Measurements from ENCODE around the gene FHOD1.
A peak's percentile ranks its signal among the peaks of the same experiment; 100 is the strongest.

FHOD1 gene

DNA sequence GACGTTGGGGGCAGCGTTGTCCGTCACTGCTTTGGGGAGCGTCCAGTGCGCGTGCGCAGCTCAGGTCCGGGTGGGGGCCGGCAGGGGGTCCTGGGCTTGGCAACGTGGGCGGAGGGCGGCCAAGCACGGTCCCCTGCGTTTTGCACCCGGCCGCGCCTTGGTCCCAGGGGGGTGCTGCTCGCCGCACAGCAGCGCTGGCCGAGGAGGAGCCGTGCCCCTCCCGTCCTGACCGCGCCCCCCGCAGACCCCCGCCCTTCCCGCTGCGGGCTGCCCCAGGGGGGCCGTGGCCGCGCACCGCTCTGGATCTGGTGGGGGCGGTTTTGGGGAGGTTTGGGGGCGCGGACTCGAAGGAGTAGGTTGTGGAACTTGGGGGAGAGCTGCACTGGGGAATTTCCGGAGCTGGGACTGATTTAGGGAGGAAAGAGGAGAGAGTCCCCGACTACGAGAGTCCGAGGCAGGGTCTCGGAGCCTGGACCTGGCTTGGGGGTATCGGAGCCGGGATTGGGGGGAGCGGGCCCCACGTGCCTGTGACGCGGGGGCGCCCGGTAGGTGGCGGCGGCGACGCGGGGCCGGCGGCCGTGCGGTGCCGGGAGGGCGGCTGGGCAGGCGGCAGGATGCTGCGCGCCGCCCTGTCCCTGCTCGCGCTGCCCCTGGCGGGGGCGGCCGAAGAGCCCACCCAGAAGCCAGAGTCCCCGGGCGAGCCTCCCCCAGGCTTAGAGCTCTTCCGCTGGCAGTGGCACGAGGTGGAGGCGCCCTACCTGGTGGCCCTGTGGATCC lies 1.3 kb upstream of the FHOD1 start, which contains the start of gene SLC9A5:
Gene SLC9A5 (plus strand): TSS at position 579 of the 777 bp plus-strand sequence. CDS start 36 bp downstream, at position 615.
- 0 to 1% methylated on average over 75 of the region's 75 CpGs for WGBS, 2 experiments
- Histone ChIP-seq H3K4me1 (ENCODE audit: control insufficient read depth, insufficient read depth, low read length) (peaks cover 30% of the 10 kb centered on the region), H3K27me3 (ENCODE audit: control insufficient read depth, insufficient read depth, low read length, poor library complexity, severe bottlenecking) (peaks cover 40% of the 10 kb centered on the region), H3K4me3 (ENCODE audit: insufficient read depth, low read depth, low read length) (peak within 1 kb of the TSS; percentile 63), H3K27ac (ENCODE audit: insufficient read depth, low read depth, low read length, poor library complexity, severe bottlenecking) (no peak within 1 kb of the TSS), H3K36me3 (ENCODE audit: control insufficient read depth, insufficient read depth, low read length) (no peaks in the 10 kb centered on the region), H3K9me3 (ENCODE audit: control insufficient read depth, low read length) (no peaks in the 10 kb centered on the region)

DNA sequence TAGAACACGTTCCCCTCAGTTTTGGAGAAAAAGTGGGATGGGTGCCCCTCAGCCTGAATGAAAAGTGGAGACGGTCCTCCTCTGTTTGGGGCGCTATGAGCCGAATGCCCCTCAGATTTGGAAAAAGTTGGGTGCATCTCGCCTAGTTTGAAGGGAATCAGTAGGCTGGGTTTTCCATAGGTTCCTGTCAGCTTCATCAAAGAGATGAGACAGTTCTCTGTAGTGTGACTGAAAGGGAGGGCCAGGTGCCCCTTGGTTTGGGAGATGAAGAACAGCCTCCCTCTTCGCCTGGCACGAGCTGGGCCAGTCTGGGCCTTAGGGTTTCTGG lies 756 bp upstream of the FHOD1 start:
- no peak overlapping the region for H3K27ac ChIP-seq (ENCODE audit: insufficient read depth, low read depth, low read length, poor library complexity, severe bottlenecking)
- H3K27me3 ChIP-seq (ENCODE audit: control insufficient read depth, insufficient read depth, low read length, poor library complexity, severe bottlenecking): peaks cover 40% of the 10 kb centered on the region
- H3K36me3 ChIP-seq (ENCODE audit: control insufficient read depth, insufficient read depth, low read length): no peaks in the 10 kb centered on the region
- WGBS, 2 experiments: 11 to 12% methylated on average over 7 of the region's 7 CpGs
- H3K4me3 ChIP-seq (ENCODE audit: insufficient read depth, low read depth, low read length): peak overlapping the region; percentile 63
- peaks cover 30% of the 10 kb centered on the region for H3K4me1 ChIP-seq (ENCODE audit: control insufficient read depth, insufficient read depth, low read length)
- no peaks in the 10 kb centered on the region for H3K9me3 ChIP-seq (ENCODE audit: control insufficient read depth, low read length)

GRCh38 chr16:67246756-67247191 lies 507 bp downstream of the FHOD1 start:
- H3K27ac ChIP-seq (ENCODE audit: insufficient read depth, low read depth, low read length, poor library complexity, severe bottlenecking): peak overlapping the region; percentile 82
- H3K4me1 ChIP-seq (ENCODE audit: control insufficient read depth, insufficient read depth, low read length): peaks cover 30% of the 10 kb centered on the region
- 0% methylated on average over 26 of the region's 26 CpGs for WGBS, 2 experiments

GRCh38 chr16:67246081-67246755 lies 1.1 kb downstream of the FHOD1 start:
- H3K36me3 ChIP-seq (ENCODE audit: control insufficient read depth, insufficient read depth, low read length): no peaks in the 10 kb centered on the region
- peak overlapping the region; percentile 82 for H3K27ac ChIP-seq (ENCODE audit: insufficient read depth, low read depth, low read length, poor library complexity, severe bottlenecking)
- WGBS, 2 experiments: 0 to 1% methylated on average over 46 to 48 of the region's 48 CpGs
- peak overlapping the region; percentile 63 for H3K4me3 ChIP-seq (ENCODE audit: insufficient read depth, low read depth, low read length)
- peaks cover 30% of the 10 kb centered on the region for H3K4me1 ChIP-seq (ENCODE audit: control insufficient read depth, insufficient read depth, low read length)
- no peaks in the 10 kb centered on the region for H3K9me3 ChIP-seq (ENCODE audit: control insufficient read depth, low read length)
- H3K27me3 ChIP-seq (ENCODE audit: control insufficient read depth, insufficient read depth, low read length, poor library complexity, severe bottlenecking): peaks cover 40% of the 10 kb centered on the region

More at GRCh38 chr16:67246756-67247191, 507 bp downstream of the FHOD1 start:
- H3K27me3 ChIP-seq (ENCODE audit: control insufficient read depth, insufficient read depth, low read length, poor library complexity, severe bottlenecking): peaks cover 40% of the 10 kb centered on the region
- peak overlapping the region; percentile 63 for H3K4me3 ChIP-seq (ENCODE audit: insufficient read depth, low read depth, low read length)
- H3K9me3 ChIP-seq (ENCODE audit: control insufficient read depth, low read length): no peaks in the 10 kb centered on the region
- H3K36me3 ChIP-seq (ENCODE audit: control insufficient read depth, insufficient read depth, low read length): no peaks in the 10 kb centered on the region

DNA sequence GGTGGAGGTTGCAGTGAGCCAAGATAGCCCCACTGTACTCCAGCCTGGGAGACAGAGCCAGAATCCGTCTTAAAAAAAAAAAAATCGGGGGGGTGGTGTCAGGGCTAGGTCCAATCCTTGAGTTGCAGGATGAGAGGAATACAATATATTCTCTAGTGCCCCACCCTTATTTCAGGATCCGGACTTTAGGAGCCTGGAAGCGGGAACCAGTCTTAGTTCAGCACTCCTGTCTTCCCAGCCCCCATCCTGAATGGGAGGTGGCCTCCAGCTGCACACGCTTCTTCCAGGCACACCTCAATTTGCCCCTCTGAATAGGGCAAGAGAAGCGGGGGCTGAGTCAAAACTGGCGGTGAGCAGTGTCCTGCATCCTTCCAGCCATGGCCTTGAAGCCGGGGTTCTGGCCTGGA lies 1.6 kb downstream of the FHOD1 start:
- Histone ChIP-seq H3K27ac (ENCODE audit: insufficient read depth, low read depth, low read length, poor library complexity, severe bottlenecking) (no peak overlapping the region), H3K4me3 (ENCODE audit: insufficient read depth, low read depth, low read length) (peak overlapping the region; percentile 63), H3K4me1 (ENCODE audit: control insufficient read depth, insufficient read depth, low read length) (peaks cover 30% of the 10 kb centered on the region), H3K27me3 (ENCODE audit: control insufficient read depth, insufficient read depth, low read length, poor library complexity, severe bottlenecking) (peaks cover 37% of the 10 kb centered on the region), H3K36me3 (ENCODE audit: control insufficient read depth, insufficient read depth, low read length) (no peaks in the 10 kb centered on the region), H3K9me3 (ENCODE audit: control insufficient read depth, low read length) (no peaks in the 10 kb centered on the region)
- WGBS, 2 experiments: 26 to 28% methylated on average over 8 of the region's 8 CpGs

GRCh38 chr16:67245186-67245585 lies 2.1 kb downstream of the FHOD1 start:
- H3K36me3 ChIP-seq (ENCODE audit: control insufficient read depth, insufficient read depth, low read length): no peaks in the 10 kb centered on the region
- H3K27ac ChIP-seq (ENCODE audit: insufficient read depth, low read depth, low read length, poor library complexity, severe bottlenecking): no peak overlapping the region
- no peak overlapping the region for H3K4me3 ChIP-seq (ENCODE audit: insufficient read depth, low read depth, low read length)
- H3K9me3 ChIP-seq (ENCODE audit: control insufficient read depth, low read length): no peaks in the 10 kb centered on the region
- peaks cover 30% of the 10 kb centered on the region for H3K4me1 ChIP-seq (ENCODE audit: control insufficient read depth, insufficient read depth, low read length)
- 84 to 87% methylated on average over 4 of the region's 4 CpGs for WGBS, 2 experiments
- H3K27me3 ChIP-seq (ENCODE audit: control insufficient read depth, insufficient read depth, low read length, poor library complexity, severe bottlenecking): peaks cover 32% of the 10 kb centered on the region

DNA sequence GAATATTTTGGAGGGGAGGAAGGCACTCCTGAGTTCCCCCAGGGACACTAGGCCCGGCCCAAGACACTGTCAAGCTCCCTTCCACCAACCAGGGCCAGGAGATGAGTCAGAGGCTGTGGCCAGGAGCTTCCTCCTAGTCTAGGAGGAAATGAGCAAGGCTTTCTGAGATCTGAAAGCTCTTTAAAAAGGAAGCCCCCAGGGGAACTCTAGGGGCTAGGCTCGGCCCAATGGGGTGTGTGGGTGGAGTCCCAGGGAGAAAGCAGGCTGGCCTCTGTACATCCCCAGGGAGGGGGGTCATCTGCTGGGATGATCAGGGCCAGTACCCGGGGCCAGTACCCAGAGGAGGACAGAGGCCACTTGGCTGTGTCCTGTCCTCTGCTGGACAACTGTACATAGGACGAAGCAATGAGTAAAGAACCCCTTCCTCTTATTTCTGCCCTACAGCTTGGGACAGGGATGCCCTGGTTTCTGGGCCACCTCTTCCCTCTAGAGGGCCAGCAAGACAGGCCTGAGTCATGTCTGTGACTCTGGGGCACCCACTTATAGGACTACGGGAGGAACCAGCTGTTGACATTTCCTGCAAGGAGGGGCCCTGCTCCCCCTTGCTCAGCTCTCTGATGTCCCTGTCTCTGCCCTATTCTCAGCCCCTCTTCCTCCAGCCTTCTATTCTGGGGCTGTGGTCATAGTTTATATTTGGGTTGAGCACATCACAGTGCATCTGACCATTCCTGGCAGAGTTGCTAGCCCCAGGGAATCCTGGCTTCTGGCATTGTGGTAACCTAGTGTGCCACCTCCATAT lies 2.7 kb downstream of the FHOD1 start:
- H3K4me3 ChIP-seq (ENCODE audit: insufficient read depth, low read depth, low read length): no peak overlapping the region
- H3K36me3 ChIP-seq (ENCODE audit: control insufficient read depth, insufficient read depth, low read length): no peaks in the 10 kb centered on the region
- peaks cover 26% of the 10 kb centered on the region for H3K27me3 ChIP-seq (ENCODE audit: control insufficient read depth, insufficient read depth, low read length, poor library complexity, severe bottlenecking)
- WGBS, 2 experiments: 81 to 82% methylated on average over 5 of the region's 5 CpGs
- H3K9me3 ChIP-seq (ENCODE audit: control insufficient read depth, low read length): no peaks in the 10 kb centered on the region
- H3K27ac ChIP-seq (ENCODE audit: insufficient read depth, low read depth, low read length, poor library complexity, severe bottlenecking): no peak overlapping the region
- H3K4me1 ChIP-seq (ENCODE audit: control insufficient read depth, insufficient read depth, low read length): peaks cover 25% of the 10 kb centered on the region

- H3K27me3 ChIP-seq (ENCODE audit: control insufficient read depth, insufficient read depth, low read length, poor library complexity, severe bottlenecking): peaks cover 15% of the 10 kb centered on the region
- no peak overlapping the region for H3K4me3 ChIP-seq (ENCODE audit: insufficient read depth, low read depth, low read length)
- no peaks in the 10 kb centered on the region for H3K9me3 ChIP-seq (ENCODE audit: control insufficient read depth, low read length)
- H3K36me3 ChIP-seq (ENCODE audit: control insufficient read depth, insufficient read depth, low read length): no peaks in the 10 kb centered on the region
- peaks cover 19% of the 10 kb centered on the region for H3K4me1 ChIP-seq (ENCODE audit: control insufficient read depth, insufficient read depth, low read length)
- 91 to 95% methylated on average over 4 of the region's 4 CpGs for WGBS, 2 experiments
- H3K27ac ChIP-seq (ENCODE audit: insufficient read depth, low read depth, low read length, poor library complexity, severe bottlenecking): no peak overlapping the region
Measured at GRCh38 chr16:67243481-67243880, 3.8 kb downstream of the FHOD1 start.

GRCh38 chr16:67242138-67242730 lies 5.0 kb downstream of the FHOD1 start:
- Histone ChIP-seq H3K27me3 (ENCODE audit: control insufficient read depth, insufficient read depth, low read length, poor library complexity, severe bottlenecking) (peaks cover 7% of the 10 kb centered on the region), H3K9me3 (ENCODE audit: control insufficient read depth, low read length) (no peaks in the 10 kb centered on the region), H3K27ac (ENCODE audit: insufficient read depth, low read depth, low read length, poor library complexity, severe bottlenecking) (no peak overlapping the region), H3K4me1 (ENCODE audit: control insufficient read depth, insufficient read depth, low read length) (peaks cover 9% of the 10 kb centered on the region), H3K4me3 (ENCODE audit: insufficient read depth, low read depth, low read length) (no peak overlapping the region), H3K36me3 (ENCODE audit: control insufficient read depth, insufficient read depth, low read length) (no peaks in the 10 kb centered on the region)
- WGBS, 2 experiments: 93 to 94% methylated on average over 4 of the region's 4 CpGs

Measured in ectodermal cell (in vitro differentiated cells).